ENCODE results near the gene GPAT3.

GPAT3 gene

GRCh38 chr4:83646538-83647239, 110.8 kb downstream of the GPAT3 start (continued):
- TF ChIP-seq CSRNP3 (CRISPR knock-in tag; IDR thresholded peaks at IDR 0.05) (no peak), SNAI2 (CRISPR knock-in tag; IDR thresholded peaks at IDR 0.05) (no peak), OSR1 (CRISPR knock-in tag; IDR thresholded peaks at IDR 0.05) (no peak), TOX (CRISPR knock-in tag; IDR thresholded peaks at IDR 0.05; ENCODE audit: borderline replicate concordance) (no peak), ZFP3 (CRISPR knock-in tag; IDR thresholded peaks at IDR 0.05) (no peak), ESRRG (CRISPR knock-in tag; IDR thresholded peaks at IDR 0.05) (no peak)

GRCh38 chr4:83651846-83652245, 115.9 kb downstream of the GPAT3 start:
- no peak for TF ChIP-seq SNAI2 (CRISPR knock-in tag; IDR thresholded peaks at IDR 0.05)
- TF ChIP-seq CSRNP3 (CRISPR knock-in tag; IDR thresholded peaks at IDR 0.05) = no peak
- TF ChIP-seq ZFP30 (CRISPR knock-in tag; IDR thresholded peaks at IDR 0.05) = no peak
- TF ChIP-seq TCF4 (CRISPR knock-in tag; IDR thresholded peaks at IDR 0.05; ENCODE audit: borderline replicate concordance) = no peak
- no peak for TF ChIP-seq GLIS3 (CRISPR knock-in tag; IDR thresholded peaks at IDR 0.05)
- ATAC-seq = no peak
